ENCODE data around the gene MBP.
A peak's percentile ranks its signal among the peaks of the same experiment; 100 is the strongest.

The MBP gene

DNA sequence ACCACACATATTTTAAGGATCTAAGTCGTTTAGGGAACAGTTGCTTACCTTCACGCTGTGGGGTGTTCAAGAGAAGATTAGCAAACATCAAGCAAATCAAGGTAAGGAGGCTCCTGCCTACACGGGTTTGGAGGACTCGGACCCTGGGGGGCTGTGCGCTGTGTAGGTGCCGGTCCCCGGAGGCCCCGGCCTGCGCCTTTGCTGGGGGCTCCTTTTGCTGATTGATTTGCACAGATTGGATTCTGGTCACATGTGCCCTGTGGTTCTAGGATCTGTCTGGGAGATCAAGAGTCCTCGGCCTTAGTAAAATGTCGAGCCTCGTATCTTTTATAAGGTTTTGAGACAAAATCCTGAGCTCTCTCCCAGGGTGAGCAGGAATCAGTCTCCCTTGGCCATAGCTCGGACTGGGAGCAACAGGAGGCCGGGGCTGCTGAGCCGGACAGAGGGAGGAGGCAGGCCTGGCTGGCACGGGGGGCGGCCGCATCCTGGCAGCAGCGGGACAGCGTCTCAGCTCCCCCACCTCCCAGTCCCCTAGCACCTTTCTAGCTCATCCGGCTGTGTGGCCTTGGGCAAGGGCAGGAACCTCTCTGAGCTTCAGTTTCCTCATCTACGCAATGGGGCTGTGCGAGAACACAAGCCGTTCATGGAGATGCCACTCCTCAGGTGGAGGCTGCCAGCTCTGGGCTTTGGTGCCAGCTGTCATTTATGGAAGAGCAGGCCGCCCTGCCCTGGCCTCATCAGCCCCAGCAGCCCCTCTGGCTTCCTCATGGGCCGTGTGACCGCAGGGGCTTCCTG is 147.2 kb downstream of the MBP start:
- Histone ChIP-seq H3K27ac (ENCODE audit: low read depth, low read length) (no peak overlapping the region), H3K36me3 (ENCODE audit: control insufficient read depth, insufficient read depth, low read length) (no peaks in the 10 kb centered on the region), H3K4me1 (ENCODE audit: control insufficient read depth, insufficient read depth, low read length) (no peaks in the 10 kb centered on the region), H3K4me3 (ENCODE audit: low read length) (no peak overlapping the region), H3K27me3 (ENCODE audit: control insufficient read depth, insufficient read depth, low read length) (no peaks in the 10 kb centered on the region), H3K9ac (ENCODE audit: low read length) (no peak overlapping the region)

GRCh38 chr18:76984193-76985155 is 148.1 kb downstream of the MBP start:
- H3K4me3 ChIP-seq (ENCODE audit: low read length), result no peak overlapping the region
- H3K27ac ChIP-seq (ENCODE audit: low read depth, low read length), result no peak overlapping the region
- no peaks in the 10 kb centered on the region for H3K36me3 ChIP-seq (ENCODE audit: control insufficient read depth, insufficient read depth, low read length)
- no peaks in the 10 kb centered on the region for H3K27me3 ChIP-seq (ENCODE audit: control insufficient read depth, insufficient read depth, low read length)
- no peak overlapping the region for H3K9ac ChIP-seq (ENCODE audit: low read length)
- no peaks in the 10 kb centered on the region for H3K4me1 ChIP-seq (ENCODE audit: control insufficient read depth, insufficient read depth, low read length)

DNA sequence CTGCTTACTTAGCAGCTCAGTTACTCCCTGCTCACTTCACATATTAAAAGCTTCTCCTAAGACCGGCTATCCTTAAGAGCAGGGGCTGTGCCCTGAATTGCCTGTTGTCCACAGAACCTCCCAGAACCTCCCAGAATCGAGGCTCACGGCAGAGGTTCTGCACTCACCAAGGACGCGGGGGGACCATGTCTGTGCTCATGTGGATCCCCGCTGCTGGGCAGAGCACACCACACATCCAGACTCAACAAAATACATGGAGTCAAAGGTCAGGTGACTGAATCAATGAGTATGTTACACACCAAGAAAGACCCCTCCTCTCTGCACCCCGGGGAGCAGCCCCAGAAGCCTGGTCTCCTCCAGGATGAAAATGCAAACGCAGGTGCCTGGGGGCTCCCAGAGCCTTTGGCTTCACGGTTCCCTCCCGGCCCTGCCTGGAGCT is 149.0 kb downstream of the MBP start:
- H3K36me3 ChIP-seq (ENCODE audit: control insufficient read depth, insufficient read depth, low read length), result no peaks in the 10 kb centered on the region
- H3K27ac ChIP-seq (ENCODE audit: low read depth, low read length), result no peak overlapping the region
- H3K27me3 ChIP-seq (ENCODE audit: control insufficient read depth, insufficient read depth, low read length), result no peaks in the 10 kb centered on the region
- H3K4me1 ChIP-seq (ENCODE audit: control insufficient read depth, insufficient read depth, low read length), result no peaks in the 10 kb centered on the region
- no peak overlapping the region for H3K4me3 ChIP-seq (ENCODE audit: low read length)
- no peak overlapping the region for H3K9ac ChIP-seq (ENCODE audit: low read length)

GRCh38 chr18:76982841-76983583 is 149.6 kb downstream of the MBP start:
- no peaks in the 10 kb centered on the region for H3K27me3 ChIP-seq (ENCODE audit: control insufficient read depth, insufficient read depth, low read length)
- no peak overlapping the region for H3K9ac ChIP-seq (ENCODE audit: low read length)
- peak overlapping the region; percentile 33 for H3K4me3 ChIP-seq (ENCODE audit: low read length)
- H3K27ac ChIP-seq (ENCODE audit: low read depth, low read length), result no peak overlapping the region
- H3K4me1 ChIP-seq (ENCODE audit: control insufficient read depth, insufficient read depth, low read length), result no peaks in the 10 kb centered on the region
- no peaks in the 10 kb centered on the region for H3K36me3 ChIP-seq (ENCODE audit: control insufficient read depth, insufficient read depth, low read length)

DNA sequence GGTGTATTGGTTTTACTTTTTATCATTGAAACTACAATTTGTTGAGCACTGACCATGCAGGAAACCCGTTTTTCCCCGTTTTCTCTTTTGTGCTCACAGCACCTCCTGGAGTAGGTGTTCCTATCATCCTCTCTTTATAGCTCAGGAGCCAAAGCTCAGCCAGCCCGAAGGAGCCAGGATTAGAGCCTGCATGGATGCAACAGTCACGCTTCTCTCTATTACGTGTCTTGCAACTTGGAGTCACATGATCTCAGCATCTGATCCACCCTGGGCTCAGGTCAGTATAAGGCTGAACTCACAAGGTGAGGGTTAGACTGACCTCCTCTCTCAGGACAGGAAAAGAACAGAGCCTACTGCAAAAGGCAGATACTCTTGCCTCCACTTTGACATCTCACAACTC is 150.5 kb downstream of the MBP start:
- Histone ChIP-seq H3K4me3 (ENCODE audit: low read length) (no peak overlapping the region), H3K4me1 (ENCODE audit: control insufficient read depth, insufficient read depth, low read length) (no peaks in the 10 kb centered on the region), H3K36me3 (ENCODE audit: control insufficient read depth, insufficient read depth, low read length) (no peaks in the 10 kb centered on the region), H3K27me3 (ENCODE audit: control insufficient read depth, insufficient read depth, low read length) (no peaks in the 10 kb centered on the region), H3K9ac (ENCODE audit: low read length) (no peak overlapping the region), H3K27ac (ENCODE audit: low read depth, low read length) (no peak overlapping the region)

GRCh38 chr18:76981396-76981968 is 151.1 kb downstream of the MBP start:
- H3K36me3 ChIP-seq (ENCODE audit: control insufficient read depth, insufficient read depth, low read length), result no peaks in the 10 kb centered on the region
- no peaks in the 10 kb centered on the region for H3K27me3 ChIP-seq (ENCODE audit: control insufficient read depth, insufficient read depth, low read length)
- H3K4me3 ChIP-seq (ENCODE audit: low read length), result no peak overlapping the region
- H3K27ac ChIP-seq (ENCODE audit: low read depth, low read length), result no peak overlapping the region
- no peaks in the 10 kb centered on the region for H3K4me1 ChIP-seq (ENCODE audit: control insufficient read depth, insufficient read depth, low read length)
- no peak overlapping the region for H3K9ac ChIP-seq (ENCODE audit: low read length)

GRCh38 chr18:76980663-76981395 is 151.8 kb downstream of the MBP start:
- H3K9ac ChIP-seq (ENCODE audit: low read length), result no peak overlapping the region
- H3K36me3 ChIP-seq (ENCODE audit: control insufficient read depth, insufficient read depth, low read length), result no peaks in the 10 kb centered on the region
- no peaks in the 10 kb centered on the region for H3K27me3 ChIP-seq (ENCODE audit: control insufficient read depth, insufficient read depth, low read length)
- H3K4me1 ChIP-seq (ENCODE audit: control insufficient read depth, insufficient read depth, low read length), result no peaks in the 10 kb centered on the region
- H3K27ac ChIP-seq (ENCODE audit: low read depth, low read length), result no peak overlapping the region
- H3K4me3 ChIP-seq (ENCODE audit: low read length), result no peak overlapping the region

DNA sequence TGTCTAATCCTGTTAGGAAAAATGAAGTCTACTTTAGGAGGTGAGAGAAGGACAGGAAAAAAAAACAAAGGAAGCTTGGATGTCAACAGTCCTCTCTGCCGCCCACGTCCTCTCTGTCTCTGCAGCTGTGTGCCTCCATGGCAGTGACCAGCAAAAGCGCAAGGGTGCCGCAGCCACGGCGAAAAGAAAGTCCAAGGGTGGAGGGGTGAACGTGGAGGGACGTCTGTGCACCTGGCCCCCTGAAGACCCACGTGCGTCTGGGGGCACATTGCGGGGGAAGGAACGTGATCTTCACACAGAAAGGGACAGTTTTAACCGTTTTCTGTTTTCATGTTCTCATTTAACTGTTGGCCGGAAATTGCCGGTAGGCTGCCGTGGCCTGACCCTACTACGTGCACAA is 152.7 kb downstream of the MBP start:
- Histone ChIP-seq H3K4me3 (ENCODE audit: low read length) (no peak overlapping the region), H3K36me3 (ENCODE audit: control insufficient read depth, insufficient read depth, low read length) (no peaks in the 10 kb centered on the region), H3K27me3 (ENCODE audit: control insufficient read depth, insufficient read depth, low read length) (no peaks in the 10 kb centered on the region), H3K27ac (ENCODE audit: low read depth, low read length) (no peak overlapping the region), H3K9ac (ENCODE audit: low read length) (no peak overlapping the region), H3K4me1 (ENCODE audit: control insufficient read depth, insufficient read depth, low read length) (no peaks in the 10 kb centered on the region)

DNA sequence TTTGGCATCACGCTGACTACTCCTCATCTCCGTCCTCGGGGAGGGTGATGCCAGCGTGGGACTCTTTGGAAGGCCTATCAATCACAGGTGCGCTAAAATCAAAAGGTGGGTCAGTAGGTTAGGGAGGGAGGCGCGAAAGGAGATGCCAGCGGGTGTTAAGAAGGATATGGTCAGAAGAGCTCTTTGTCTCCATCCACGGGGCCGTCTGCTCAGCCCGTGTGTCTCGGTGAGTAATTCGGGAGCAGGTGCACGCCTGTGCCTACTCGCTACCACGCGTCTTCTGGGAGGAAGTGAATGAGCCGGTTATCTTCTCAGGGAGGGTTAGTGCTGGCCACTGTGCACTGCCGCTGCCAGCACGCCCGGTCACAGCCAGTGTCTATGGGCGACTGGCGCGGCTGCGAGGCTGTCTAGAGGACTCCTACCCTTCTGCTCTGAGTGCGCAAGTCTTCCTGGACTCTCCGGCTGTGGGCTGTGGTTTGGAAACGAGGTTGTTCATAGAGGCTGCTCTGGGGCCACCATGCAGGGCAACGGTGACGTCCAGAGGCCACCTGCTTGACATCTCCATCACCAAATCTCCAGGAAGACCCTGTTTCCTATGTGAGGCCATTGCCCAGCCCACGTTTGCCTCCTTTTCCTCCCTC is 153.4 kb downstream of the MBP start:
- Histone ChIP-seq H3K4me3 (ENCODE audit: low read length) (no peak overlapping the region), H3K36me3 (ENCODE audit: control insufficient read depth, insufficient read depth, low read length) (no peaks in the 10 kb centered on the region), H3K27me3 (ENCODE audit: control insufficient read depth, insufficient read depth, low read length) (no peaks in the 10 kb centered on the region), H3K27ac (ENCODE audit: low read depth, low read length) (no peak overlapping the region), H3K4me1 (ENCODE audit: control insufficient read depth, insufficient read depth, low read length) (no peaks in the 10 kb centered on the region), H3K9ac (ENCODE audit: low read length) (no peak overlapping the region)

DNA sequence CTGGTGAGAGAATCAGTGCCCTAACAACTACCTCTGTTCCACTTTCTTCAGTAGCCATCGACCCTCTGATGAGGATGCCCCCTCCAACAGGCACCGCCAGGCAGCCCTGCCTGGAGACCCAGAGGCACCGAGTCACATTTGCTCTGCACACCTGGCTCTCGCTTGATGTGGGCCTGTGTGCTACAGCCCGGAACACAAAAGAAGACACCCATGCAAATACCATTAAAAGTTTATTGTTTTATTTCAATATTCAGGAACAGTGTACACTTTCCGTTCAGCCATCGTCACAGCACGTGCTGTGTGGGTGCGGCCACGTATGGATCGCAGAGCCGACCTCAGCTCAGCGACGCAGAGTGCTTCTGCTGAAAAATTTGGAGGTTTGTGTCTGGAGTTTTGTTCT is 154.0 kb downstream of the MBP start:
- Histone ChIP-seq H3K9ac (ENCODE audit: low read length) (no peak overlapping the region), H3K4me1 (ENCODE audit: control insufficient read depth, insufficient read depth, low read length) (no peaks in the 10 kb centered on the region), H3K27me3 (ENCODE audit: control insufficient read depth, insufficient read depth, low read length) (no peaks in the 10 kb centered on the region), H3K36me3 (ENCODE audit: control insufficient read depth, insufficient read depth, low read length) (no peaks in the 10 kb centered on the region), H3K4me3 (ENCODE audit: low read length) (no peak overlapping the region), H3K27ac (ENCODE audit: low read depth, low read length) (no peak overlapping the region)

- Histone ChIP-seq H3K27ac (ENCODE audit: low read depth, low read length) (no peak overlapping the region), H3K27me3 (ENCODE audit: control insufficient read depth, insufficient read depth, low read length) (no peaks in the 10 kb centered on the region), H3K4me1 (ENCODE audit: control insufficient read depth, insufficient read depth, low read length) (no peaks in the 10 kb centered on the region), H3K9ac (ENCODE audit: low read length) (no peak overlapping the region), H3K36me3 (ENCODE audit: control insufficient read depth, insufficient read depth, low read length) (no peaks in the 10 kb centered on the region), H3K4me3 (ENCODE audit: low read length) (no peak overlapping the region)
Observed at GRCh38 chr18:76977684-76978232, 154.8 kb downstream of the MBP start.

Data from rectal smooth muscle tissue (tissue), 1 donor.